ENCODE measurements around the gene SUGCT. TPM values are rescaled to one million over a fixed set of nuclear protein-coding genes. Genes with fewer than 3 reads are reported as not detected.

SUGCT gene
- total RNA-seq, 1 donor from 2014 or later: 4.4 TPM

- no peak for TF ChIP-seq CTCF (conservative IDR thresholded peaks at IDR 0.05; ENCODE audit: low read depth, low read length)
- DNase-seq (ENCODE audit: low read depth): no peak
These were observed 585.6 kb downstream of the SUGCT start for GRCh38 chr7:40720416-40720815.

GRCh38 chr7:40721342-40721949, 586.6 kb downstream of the SUGCT start:
- TF ChIP-seq CTCF (conservative IDR thresholded peaks at IDR 0.05; ENCODE audit: low read depth, low read length): no peak
- DNase-seq (ENCODE audit: low read depth): no peak
- H3K4me3 ChIP-seq (ENCODE audit: low read depth, low read length): no peak overlapping the region

More at GRCh38 chr7:40720416-40720815, 585.6 kb downstream of the SUGCT start:
- no peak overlapping the region for H3K4me3 ChIP-seq (ENCODE audit: low read depth, low read length)

GRCh38 chr7:40722242-40722641, 587.4 kb downstream of the SUGCT start:
- DNase-seq (ENCODE audit: low read depth): no peak
- H3K4me3 ChIP-seq (ENCODE audit: low read depth, low read length): no peak overlapping the region
- no peak for TF ChIP-seq CTCF (conservative IDR thresholded peaks at IDR 0.05; ENCODE audit: low read depth, low read length)

- no peak for TF ChIP-seq CTCF (conservative IDR thresholded peaks at IDR 0.05; ENCODE audit: low read depth, low read length)
- no peak for DNase-seq (ENCODE audit: low read depth)
- no peak overlapping the region for H3K4me3 ChIP-seq (ENCODE audit: low read depth, low read length)
These were observed 589.0 kb downstream of the SUGCT start for GRCh38 chr7:40723829-40724228.

- H3K4me3 ChIP-seq (ENCODE audit: low read depth, low read length): no peak overlapping the region
- no peak for TF ChIP-seq CTCF (conservative IDR thresholded peaks at IDR 0.05; ENCODE audit: low read depth, low read length)
These were observed 591.8 kb downstream of the SUGCT start for GRCh38 chr7:40726559-40726958.

GRCh38 chr7:40733114-40733513, 598.3 kb downstream of the SUGCT start:
- no peak for TF ChIP-seq CTCF (conservative IDR thresholded peaks at IDR 0.05; ENCODE audit: low read depth, low read length)
- DNase-seq (ENCODE audit: low read depth): no peak
- no peak overlapping the region for H3K4me3 ChIP-seq (ENCODE audit: low read depth, low read length)

More at GRCh38 chr7:40726559-40726958, 591.8 kb downstream of the SUGCT start:
- no peak for DNase-seq (ENCODE audit: low read depth)

- H3K4me3 ChIP-seq (ENCODE audit: low read depth, low read length): no peak overlapping the region
- TF ChIP-seq CTCF (conservative IDR thresholded peaks at IDR 0.05; ENCODE audit: low read depth, low read length): no peak
- no peak for DNase-seq (ENCODE audit: low read depth)
These were observed 598.8 kb downstream of the SUGCT start for GRCh38 chr7:40733578-40733977.
